Fibroblast of pulmonary artery (primary cell): Measurements from ENCODE around the gene RANGRF.
A peak's percentile ranks its signal among the peaks of the same experiment; 100 is the strongest.

Experiments used
- DNase-seq: peaks from one replicate; pipeline ENCODE4 v3.0.0-alpha.2; 2010; ENCODE audit warnings: low read depth
- H3K4me3 ChIP-seq: replicated peaks from 2 replicates; pipeline ENCODE4 v1.5.1; 2011; ENCODE audit warnings: low read depth, mild to moderate bottlenecking, control low read depth, low read length, moderate library complexity
- TF ChIP-seq, protein P1 (sequence below): IDR thresholded peaks from 2 replicates; pipeline ENCODE4 v1.5.1; 2011; ENCODE audit warnings: mild to moderate bottlenecking, control low read depth, low read length, inconsistent platforms; ENCODE audit errors: missing control alignments

Gene RANGRF

DNA sequence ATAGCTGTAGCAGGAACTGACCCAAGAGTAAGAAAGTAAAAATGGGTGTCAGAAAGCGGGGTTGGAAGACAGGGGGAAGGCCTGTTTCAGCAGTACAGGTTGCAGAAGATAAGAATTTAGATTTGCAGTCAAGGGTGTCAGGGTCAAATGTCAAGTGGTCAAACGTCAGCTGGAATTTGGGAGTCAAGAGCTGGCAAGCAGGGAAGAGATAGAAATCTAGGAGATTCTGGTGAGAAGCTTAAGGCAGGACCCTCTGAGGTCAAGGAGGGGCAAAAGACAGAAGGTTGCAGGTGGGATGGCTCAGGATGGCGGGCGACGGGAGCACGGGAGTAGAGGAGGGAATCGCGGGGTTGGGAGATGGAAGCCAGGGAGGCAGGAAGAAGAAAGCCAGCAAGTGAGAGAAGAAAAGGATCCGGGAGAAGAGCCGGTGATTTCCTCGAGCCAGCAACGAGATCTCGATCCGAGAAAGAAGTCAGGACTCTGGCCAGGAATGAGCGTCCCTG, 6.4 kb downstream of the RANGRF start:
- DNase-seq: no peak
- TF ChIP-seq, protein P1, sequence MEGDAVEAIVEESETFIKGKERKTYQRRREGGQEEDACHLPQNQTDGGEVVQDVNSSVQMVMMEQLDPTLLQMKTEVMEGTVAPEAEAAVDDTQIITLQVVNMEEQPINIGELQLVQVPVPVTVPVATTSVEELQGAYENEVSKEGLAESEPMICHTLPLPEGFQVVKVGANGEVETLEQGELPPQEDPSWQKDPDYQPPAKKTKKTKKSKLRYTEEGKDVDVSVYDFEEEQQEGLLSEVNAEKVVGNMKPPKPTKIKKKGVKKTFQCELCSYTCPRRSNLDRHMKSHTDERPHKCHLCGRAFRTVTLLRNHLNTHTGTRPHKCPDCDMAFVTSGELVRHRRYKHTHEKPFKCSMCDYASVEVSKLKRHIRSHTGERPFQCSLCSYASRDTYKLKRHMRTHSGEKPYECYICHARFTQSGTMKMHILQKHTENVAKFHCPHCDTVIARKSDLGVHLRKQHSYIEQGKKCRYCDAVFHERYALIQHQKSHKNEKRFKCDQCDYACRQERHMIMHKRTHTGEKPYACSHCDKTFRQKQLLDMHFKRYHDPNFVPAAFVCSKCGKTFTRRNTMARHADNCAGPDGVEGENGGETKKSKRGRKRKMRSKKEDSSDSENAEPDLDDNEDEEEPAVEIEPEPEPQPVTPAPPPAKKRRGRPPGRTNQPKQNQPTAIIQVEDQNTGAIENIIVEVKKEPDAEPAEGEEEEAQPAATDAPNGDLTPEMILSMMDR: no peak
- peak overlapping the region; percentile 68 for H3K4me3 ChIP-seq

DNA sequence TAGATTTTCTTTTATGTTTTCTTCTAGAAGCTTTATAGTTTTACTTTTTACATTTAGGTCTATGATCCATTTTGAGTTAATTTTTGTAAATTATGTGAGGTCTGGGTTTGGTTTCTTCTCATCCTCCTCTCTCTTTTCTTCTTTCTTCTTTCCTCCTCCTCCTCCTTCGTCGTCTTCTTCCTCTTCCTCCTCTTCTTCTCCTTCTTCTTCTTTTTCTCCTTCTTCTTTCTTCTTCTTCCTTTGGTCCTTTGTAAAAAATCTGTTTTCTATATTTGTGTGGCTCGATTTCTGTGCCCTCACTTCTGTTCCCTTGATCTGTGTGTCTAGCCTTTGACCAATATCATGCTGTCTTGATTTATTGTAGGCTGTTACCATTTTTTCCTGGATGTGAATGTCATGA, 11.8 kb downstream of the RANGRF start:
- TF ChIP-seq, protein P1: no peak
- DNase-seq: no peak

DNA sequence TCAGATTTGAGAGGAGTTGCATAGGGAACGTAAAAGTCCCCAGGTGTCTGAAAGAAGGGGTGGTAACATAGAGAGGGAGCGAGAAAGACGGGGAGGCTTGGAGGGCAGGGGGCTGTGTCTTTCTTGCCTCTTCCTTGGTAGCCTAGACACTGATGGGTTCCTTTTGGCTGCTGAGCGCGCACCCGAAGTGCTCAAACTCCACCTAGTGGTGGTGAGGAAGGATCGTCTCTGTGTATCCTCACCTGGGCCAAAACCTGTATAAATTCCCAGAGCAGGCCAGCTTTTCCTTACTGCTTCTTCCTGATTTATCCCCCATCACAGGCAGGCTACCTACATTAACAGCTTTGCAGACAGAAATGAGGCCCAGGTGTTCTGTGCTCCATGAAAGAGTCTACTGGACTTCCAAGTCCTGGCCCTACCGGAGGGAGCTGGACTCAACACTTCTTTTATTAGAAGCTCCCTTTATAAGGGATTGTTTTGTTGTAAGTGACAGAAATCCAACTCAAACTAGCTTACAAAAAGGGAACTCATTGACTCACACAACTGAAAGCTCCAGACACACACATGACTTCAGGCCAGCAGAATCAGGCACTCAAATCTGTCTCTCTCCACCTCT, 12.3 kb downstream of the RANGRF start:
- H3K4me3 ChIP-seq: no peak overlapping the region
- peak; percentile 74 for DNase-seq
- TF ChIP-seq, protein P1: peak; percentile 94

More for the DNA sequence above, 11.8 kb downstream of the RANGRF start:
- H3K4me3 ChIP-seq: no peak overlapping the region

DNA sequence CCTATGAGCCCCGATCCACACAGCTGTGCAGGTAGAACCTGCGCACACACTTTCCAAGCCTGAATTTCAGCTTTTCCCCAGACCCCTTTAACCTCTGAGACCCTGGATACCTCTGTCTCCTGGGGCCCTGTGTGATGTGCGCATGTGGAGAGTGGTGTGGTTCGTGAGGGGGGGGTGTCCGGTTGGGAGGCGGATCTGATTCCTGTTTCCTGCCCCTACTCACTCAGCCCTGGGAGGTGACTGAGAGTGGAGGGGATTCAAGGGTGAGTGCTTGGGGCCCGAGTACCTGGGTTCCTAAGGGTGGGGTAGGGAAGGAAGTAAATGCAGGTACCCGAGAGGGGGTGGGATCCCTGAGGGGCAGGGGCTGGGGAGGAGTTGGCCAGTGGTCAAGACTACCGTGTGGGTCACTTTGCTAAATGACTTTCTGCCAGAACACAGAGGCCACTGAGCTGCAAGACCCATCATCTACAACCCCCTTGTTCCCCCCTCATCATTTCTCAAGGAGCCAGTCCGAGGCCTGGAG, 22.2 kb downstream of the RANGRF start:
- no peak overlapping the region for H3K4me3 ChIP-seq
- TF ChIP-seq, protein P1: no peak
- DNase-seq: no peak

DNA sequence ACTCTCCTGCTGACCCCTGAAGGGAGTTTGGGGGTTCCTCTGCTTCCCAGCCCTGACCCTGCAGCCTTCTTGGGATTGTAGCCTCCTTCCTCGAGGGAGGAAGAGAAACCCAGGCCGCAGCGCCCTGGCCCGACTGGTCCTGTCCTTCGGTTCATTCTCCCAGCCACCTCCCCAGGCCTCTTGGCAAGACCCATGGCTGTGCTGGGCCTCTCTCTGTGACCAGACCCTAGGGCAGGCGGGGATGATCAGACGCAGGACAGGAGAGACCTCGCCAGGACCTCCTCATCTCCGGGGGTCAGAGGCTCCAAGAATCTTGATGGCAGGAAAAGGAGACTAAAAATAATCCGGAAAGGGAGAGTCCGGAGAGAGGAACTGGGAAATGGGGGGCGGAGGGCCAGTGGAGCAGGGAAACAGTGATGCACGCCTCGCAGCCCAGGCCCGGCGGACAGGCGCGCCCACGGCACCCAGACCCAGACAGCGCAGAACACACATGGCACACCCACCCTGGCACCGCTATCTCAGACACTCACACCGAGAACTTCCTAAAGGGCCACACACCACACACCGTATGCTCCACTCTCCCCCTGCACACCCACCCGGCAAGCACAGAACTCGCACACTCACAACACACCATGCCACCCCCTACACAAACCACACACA, 22.8 kb downstream of the RANGRF start:
- no peak overlapping the region for H3K4me3 ChIP-seq
- no peak for DNase-seq
- TF ChIP-seq, protein P1: no peak

DNA sequence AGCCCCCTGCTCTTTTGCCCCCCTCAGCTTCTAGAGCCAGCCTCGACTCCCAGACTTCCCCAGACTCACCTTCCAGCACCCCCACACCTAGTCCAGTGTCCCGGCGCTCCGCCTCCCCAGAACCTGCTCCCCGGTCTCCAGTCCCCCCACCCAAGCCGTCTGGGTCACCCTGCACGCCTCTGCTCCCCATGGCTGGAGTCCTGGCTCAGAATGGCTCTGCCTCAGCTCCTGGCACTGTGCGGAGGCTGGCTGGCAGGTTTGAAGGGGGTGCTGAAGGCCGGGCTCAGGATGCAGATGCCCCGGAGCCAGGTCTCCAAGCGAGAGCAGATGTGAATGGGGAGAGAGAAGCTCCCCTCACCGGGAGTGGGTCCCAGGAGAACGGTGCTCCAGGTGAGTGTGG, 23.8 kb downstream of the RANGRF start:
- DNase-seq: no peak
- TF ChIP-seq, protein P1: no peak
- H3K4me3 ChIP-seq: no peak overlapping the region
